Suprapubic skin (tissue), 4 donors: ENCODE data around the gene DXO. TPM values are rescaled to one million over a fixed set of nuclear protein-coding genes. Genes with fewer than 3 reads are reported as not detected.

Experiments used
- DNase-seq, 2 donors: peaks; one replicate each; pipeline ENCODE4 v3.0.0-alpha.2; 2019; ENCODE audit warnings: low spot score in 2 of 2
- H3K27ac ChIP-seq: fragments of 200-600 bp; sonication (generic); one replicate; pipeline ENCODE4 v1.5.1; 2019
- H3K27me3 ChIP-seq: fragments of 200-600 bp; sonication (generic); one replicate; pipeline ENCODE4 v1.5.1; 2019
- H3K36me3 ChIP-seq: fragments of 200-600 bp; sonication (generic); one replicate; pipeline ENCODE4 v1.5.1; 2019
- H3K4me1 ChIP-seq: fragments of 200-600 bp; sonication (generic); one replicate; pipeline ENCODE4 v1.5.1; 2019
- H3K4me3 ChIP-seq: fragments of 200-600 bp; sonication (generic); one replicate; pipeline ENCODE4 v1.5.1; 2019; ENCODE audit warnings: mild to moderate bottlenecking
- H3K9me3 ChIP-seq: fragments of 200-600 bp; sonication (generic); one replicate; pipeline ENCODE4 v1.5.1; 2019
- CTCF ChIP-seq, 2 donors: fragments of 200-600 bp in 1 of 2; fragments of 450-650 bp in 1 of 2; sonication (generic) in 1 of 2; IDR thresholded peaks; one replicate each; pipeline ENCODE4 v1.5.1; 2016 to 2019; ENCODE audit warnings: antibody characterized with exemption in 2 of 2, mild to moderate bottlenecking in 1 of 2, moderate library complexity in 1 of 2
- EP300 ChIP-seq: sonication (generic); formaldehyde crosslinking; IDR thresholded peaks from one replicate; pipeline ENCODE4 v1.6.1; 2017; ENCODE audit warnings: antibody characterized with exemption
- POLR2A ChIP-seq, 2 donors: fragments of 450-650 bp; IDR thresholded peaks; one replicate each; pipeline ENCODE4 v1.6.1; 2017; ENCODE audit warnings: antibody characterized with exemption in 2 of 2, mild to moderate bottlenecking in 2 of 2, moderate library complexity in 2 of 2
- POLR2AphosphoS5 ChIP-seq, 3 donors: sonication (generic); formaldehyde crosslinking; IDR thresholded peaks; one replicate each; pipeline ENCODE4 v1.6.1; 2017; ENCODE audit warnings: antibody characterized with exemption in 3 of 3
- WGBS: methylation state at CpG from one replicate; pipeline ENCODE4 v1.1.5; 2018; 5-methylcytosine and 5-hydroxymethylcytosine counted together
- total RNA-seq, 4 donors: library from RNA; depleted of rRNA; stranded (reverse); fragments of >200 nt; gene quantifications; one replicate each; pipeline ENCODE4 v1.1.0, GENCODE V29; 2016

DXO gene
- total RNA-seq, 4 donors from 2014 or later = 13.1 to 25.3 (median 16.4) TPM

DNA sequence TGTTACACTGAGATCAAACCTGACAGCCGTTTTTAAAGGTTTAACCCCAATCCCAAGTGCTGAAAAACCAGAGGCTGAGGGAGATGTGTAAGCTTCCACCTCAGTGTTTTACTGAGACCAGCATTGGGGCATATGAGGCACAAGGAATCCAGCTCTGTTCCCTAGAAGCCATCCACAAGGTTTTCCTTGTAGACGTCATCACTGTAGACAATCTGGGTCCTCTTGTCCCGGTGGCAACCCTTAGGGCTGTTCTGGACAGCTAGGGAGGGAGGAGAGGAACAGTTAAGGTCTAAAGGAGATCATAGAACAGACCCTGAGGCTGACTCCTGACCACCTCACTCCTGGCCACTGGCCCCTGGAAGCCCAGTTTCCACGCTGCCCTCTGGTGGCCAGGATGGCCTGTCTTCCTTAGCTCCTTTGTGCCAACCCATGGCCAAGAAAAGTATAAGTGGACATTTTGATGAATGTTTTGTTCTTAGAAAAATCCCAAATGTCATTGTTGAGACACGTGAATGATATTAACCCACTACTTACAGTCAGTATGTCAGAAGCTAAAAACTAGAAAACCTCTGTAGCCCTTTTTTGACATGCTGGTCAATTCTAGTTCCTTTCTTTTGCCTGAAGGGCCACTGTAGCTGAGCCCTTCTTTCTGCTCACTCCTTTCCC lies 19.7 kb downstream of the DXO start:
- peaks cover 65% of the 10 kb centered on the region for H3K36me3 ChIP-seq
- no peak overlapping the region for H3K4me3 ChIP-seq
- WGBS = 53% methylated on average over 5 of the region's 5 CpGs
- H3K4me1 ChIP-seq = no peaks in the 10 kb centered on the region
- H3K27ac ChIP-seq = no peak overlapping the region
- H3K9me3 ChIP-seq = no peaks in the 10 kb centered on the region
- no peaks in the 10 kb centered on the region for H3K27me3 ChIP-seq
- no peak for DNase-seq
- TF ChIP-seq EP300 (no peak), CTCF (IDR thresholded peaks at IDR 0.05) (peak; percentile 39 to 62), POLR2AphosphoS5 (IDR thresholded peaks at IDR 0.05) (no peak), POLR2A (IDR thresholded peaks at IDR 0.05) (no peak)

DNA sequence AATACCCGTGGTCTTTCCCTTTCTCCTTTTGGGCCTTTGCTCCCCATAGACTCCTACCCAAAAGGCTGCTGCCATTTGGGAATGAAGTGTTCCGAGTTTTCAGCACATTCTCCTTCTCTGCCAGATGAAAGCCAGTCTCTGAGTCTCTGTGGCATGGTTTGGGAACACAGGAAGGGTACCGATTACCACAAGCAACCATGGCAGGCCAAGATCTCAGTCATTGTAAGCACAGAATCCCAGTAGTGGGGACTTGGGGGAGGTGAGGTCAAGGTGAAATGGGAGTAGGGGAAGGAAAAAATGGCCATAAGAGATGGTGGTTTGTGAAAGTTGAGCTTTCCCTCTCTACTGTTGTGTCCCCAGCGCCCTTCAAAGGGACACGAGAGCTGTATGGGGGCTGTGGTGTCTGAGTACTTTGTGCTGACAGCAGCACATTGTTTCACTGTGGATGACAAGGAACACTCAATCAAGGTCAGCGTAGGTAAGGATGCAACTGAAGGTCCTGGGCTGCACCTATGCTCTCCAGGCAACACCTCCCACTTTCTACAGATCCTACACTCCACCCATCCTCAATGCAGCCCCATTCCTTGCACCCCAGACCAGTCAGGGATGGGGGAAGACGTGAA lies 21.9 kb downstream of the DXO start:
- no peak for DNase-seq
- H3K9me3 ChIP-seq = no peaks in the 10 kb centered on the region
- H3K4me3 ChIP-seq = no peak overlapping the region
- H3K27ac ChIP-seq = no peak overlapping the region
- H3K36me3 ChIP-seq = peaks cover 45% of the 10 kb centered on the region
- peaks cover 16% of the 10 kb centered on the region for H3K4me1 ChIP-seq
- 89% methylated on average over 7 of the region's 7 CpGs for WGBS
- TF ChIP-seq POLR2AphosphoS5 (IDR thresholded peaks at IDR 0.05) (no peak), CTCF (IDR thresholded peaks at IDR 0.05) (no peak), EP300 (no peak), POLR2A (IDR thresholded peaks at IDR 0.05) (no peak)
- H3K27me3 ChIP-seq = no peaks in the 10 kb centered on the region

- peaks cover 34% of the 10 kb centered on the region for H3K36me3 ChIP-seq
- H3K4me1 ChIP-seq = peaks cover 21% of the 10 kb centered on the region
- DNase-seq = no peak
- TF ChIP-seq EP300 = no peak
- TF ChIP-seq CTCF (IDR thresholded peaks at IDR 0.05) = no peak
- TF ChIP-seq POLR2A (IDR thresholded peaks at IDR 0.05) = no peak
- no peak for TF ChIP-seq POLR2AphosphoS5 (IDR thresholded peaks at IDR 0.05)
- no peaks in the 10 kb centered on the region for H3K27me3 ChIP-seq
- H3K27ac ChIP-seq = no peak overlapping the region
- 69% methylated on average over 6 of the region's 6 CpGs for WGBS
- H3K9me3 ChIP-seq = no peaks in the 10 kb centered on the region
- H3K4me3 ChIP-seq = no peak overlapping the region
These were observed 23.1 kb downstream of the DXO start for GRCh38 chr6:31948753-31949413.

DNA sequence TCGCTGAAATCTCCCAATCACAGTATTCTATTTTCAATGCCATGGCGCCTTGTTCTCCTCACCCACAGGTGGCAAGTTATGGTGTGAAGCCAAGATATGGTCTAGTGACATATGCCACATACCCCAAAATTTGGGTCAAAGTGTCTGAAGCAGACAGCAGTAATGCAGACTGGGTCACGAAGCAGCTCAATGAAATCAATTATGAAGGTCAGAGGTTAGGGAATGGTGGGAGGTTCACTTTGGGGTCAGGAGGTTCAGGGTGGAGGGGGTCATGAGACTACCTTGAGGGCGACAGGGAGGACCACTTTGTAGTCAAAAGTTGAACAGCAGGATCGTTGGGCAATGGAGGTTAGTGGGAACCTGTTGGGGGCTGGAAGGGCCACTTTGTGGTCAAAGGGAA lies 23.6 kb downstream of the DXO start:
- Histone ChIP-seq H3K27me3 (no peaks in the 10 kb centered on the region), H3K9me3 (no peaks in the 10 kb centered on the region), H3K36me3 (peaks cover 28% of the 10 kb centered on the region), H3K27ac (no peak overlapping the region), H3K4me1 (peaks cover 21% of the 10 kb centered on the region), H3K4me3 (no peak overlapping the region)
- WGBS = 75% methylated on average over 5 of the region's 5 CpGs
- TF ChIP-seq POLR2AphosphoS5 (IDR thresholded peaks at IDR 0.05) = no peak
- no peak for TF ChIP-seq POLR2A (IDR thresholded peaks at IDR 0.05)
- no peak for TF ChIP-seq CTCF (IDR thresholded peaks at IDR 0.05)
- TF ChIP-seq EP300 = no peak
- DNase-seq = no peak

- no peak overlapping the region for H3K27ac ChIP-seq
- TF ChIP-seq EP300 (no peak), POLR2A (IDR thresholded peaks at IDR 0.05) (no peak), POLR2AphosphoS5 (IDR thresholded peaks at IDR 0.05) (no peak), CTCF (IDR thresholded peaks at IDR 0.05) (no peak)
- DNase-seq = no peak
- peaks cover 21% of the 10 kb centered on the region for H3K4me1 ChIP-seq
- no peak overlapping the region for H3K4me3 ChIP-seq
- H3K36me3 ChIP-seq = peaks cover 24% of the 10 kb centered on the region
- WGBS = 86% methylated on average over 4 of the region's 4 CpGs
- H3K9me3 ChIP-seq = no peaks in the 10 kb centered on the region
- H3K27me3 ChIP-seq = no peaks in the 10 kb centered on the region
These were observed 24.1 kb downstream of the DXO start for GRCh38 chr6:31947864-31948263.
